ENCODE results near the gene RASGEF1B.

GRCh38 chr4:81491943-81492342, 20.2 kb upstream of the RASGEF1B start:
- TF ChIP-seq CTCF (IDR thresholded peaks at IDR 0.05) (no peak), POLR2A (IDR thresholded peaks at IDR 0.05) (no peak)
